GM19452 (cell line): ENCODE measurements around the gene NECTIN1.
"Not testable (repeated sequence)": the region's sequence is repeated elsewhere in the genome, so short reads cannot be mapped to it uniquely, and the experiment has no call there.

Experiments
- ATAC-seq: cut with Tn5 transposase; IDR thresholded peaks from one replicate; pipeline ENCODE4 v1.9.1; 2021; ENCODE audit not compliant: unreplicated experiment

The NECTIN1 gene

GRCh38 chr11:119622454-119623143 is 106.4 kb downstream of the NECTIN1 start:
- no peak for ATAC-seq

GRCh38 chr11:119619665-119620064 is 109.3 kb downstream of the NECTIN1 start:
- peak; percentile 45 for ATAC-seq

DNA sequence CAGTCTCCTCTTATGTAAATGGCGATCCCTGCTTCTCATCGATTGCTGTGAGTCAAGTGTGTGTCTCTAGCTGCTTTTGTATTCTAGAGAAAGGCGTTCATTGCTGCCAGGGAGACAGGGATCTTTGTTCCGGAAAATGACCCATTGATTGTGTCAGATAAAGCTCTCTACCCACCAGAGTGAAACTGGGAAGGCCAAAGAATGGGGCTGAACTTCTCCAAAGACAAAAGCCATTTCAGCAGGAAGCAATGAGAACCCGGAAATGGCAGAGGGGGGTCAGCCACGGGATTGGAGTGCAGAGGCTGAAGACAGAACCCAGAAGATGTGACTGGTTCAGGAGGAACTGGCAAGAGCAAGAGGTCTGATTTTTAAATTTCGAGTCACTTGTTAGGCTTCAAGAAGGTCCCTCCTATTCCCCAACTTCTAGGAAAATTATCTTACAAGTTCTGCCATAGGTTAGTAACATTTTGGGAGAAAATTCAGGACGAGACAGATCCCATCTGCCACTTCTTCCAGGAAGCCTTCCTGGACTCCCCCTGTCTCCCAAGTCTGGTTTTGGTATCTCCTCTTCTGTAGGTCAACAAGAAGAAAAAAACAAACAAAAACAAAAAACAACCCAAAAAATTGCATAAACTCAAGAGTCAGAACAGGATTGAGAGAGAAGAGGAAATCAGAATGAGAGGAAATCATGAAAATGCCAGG is 110.6 kb downstream of the NECTIN1 start:
- ATAC-seq, result no peak

DNA sequence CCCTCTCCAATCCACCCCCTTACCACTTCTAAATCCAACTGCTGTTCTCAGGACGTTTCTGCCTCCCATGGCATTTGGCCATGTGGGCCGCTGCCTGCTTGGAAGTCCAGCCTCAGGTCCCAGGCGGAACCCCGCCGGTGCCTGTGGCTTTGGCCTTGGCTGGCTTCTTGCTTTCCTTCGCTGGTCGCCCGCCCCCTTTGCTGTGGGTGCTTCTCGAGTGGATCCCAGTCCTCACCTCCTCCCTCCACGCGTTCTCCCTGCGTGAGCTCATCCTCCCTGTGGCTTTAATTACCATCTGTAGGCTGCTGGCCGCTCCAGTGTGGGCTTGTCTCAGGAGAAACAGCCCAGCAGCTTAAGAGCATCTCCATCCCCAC is 111.7 kb downstream of the NECTIN1 start:
- ATAC-seq, result no peak

GRCh38 chr11:119616586-119617339 is 112.2 kb downstream of the NECTIN1 start:
- ATAC-seq, result no peak

DNA sequence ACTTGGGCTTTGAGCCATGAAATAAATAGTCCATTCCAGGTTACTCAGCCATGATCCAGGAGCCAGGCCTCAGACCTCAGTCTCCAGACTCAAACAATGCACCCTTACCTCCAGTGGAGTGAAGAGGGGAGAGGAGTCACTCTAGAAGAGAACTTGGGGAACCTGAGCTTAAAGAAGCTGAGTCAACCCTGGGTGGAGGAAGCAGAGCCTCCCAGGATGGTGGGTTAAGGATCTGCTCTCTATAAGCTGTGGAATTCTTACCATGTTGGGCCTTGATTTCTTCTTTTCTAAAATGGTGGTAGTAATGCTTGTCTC is 113.2 kb downstream of the NECTIN1 start:
- no peak for ATAC-seq

DNA sequence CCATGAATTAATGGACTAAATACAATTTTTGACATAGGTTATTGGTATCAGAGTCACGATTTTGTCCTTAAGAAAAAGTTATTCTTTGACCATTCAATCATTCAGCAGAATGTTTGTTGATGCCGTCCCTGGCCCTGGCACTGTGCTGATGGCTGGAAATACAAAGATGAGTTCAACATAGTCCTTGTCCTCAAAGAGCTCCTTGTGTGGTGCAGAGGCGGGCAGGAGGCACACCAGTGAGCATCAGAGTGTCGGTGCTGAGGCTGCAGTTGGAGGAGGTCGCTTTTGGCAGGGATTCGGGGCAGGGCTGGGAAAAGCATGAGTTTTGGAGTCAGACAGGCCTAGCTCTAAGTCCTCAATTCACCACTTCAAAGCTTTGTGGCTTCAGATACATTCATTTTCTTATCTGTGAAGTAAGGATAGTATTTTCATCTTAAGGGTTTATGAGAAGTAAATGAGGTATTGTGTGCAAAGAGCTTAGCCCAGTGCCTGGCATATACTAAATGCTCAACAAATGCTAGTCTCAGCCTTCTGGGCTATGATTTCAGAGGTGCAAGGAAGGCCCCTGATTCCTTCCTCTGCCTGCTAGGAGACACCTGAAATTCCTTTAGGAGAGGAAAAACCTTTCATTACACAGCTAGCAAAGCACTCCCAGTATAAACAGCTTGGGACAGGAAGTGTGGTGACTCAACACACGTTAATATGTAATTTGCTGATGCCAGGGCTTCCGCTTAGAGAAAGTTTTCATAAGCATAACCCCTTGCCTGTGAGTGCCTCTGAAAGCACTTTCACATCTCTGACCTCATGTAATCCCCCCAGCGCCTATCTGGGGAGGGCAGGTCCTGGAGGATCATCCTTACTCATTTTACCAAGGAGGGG is 113.8 kb downstream of the NECTIN1 start:
- ATAC-seq, result peak; percentile 91

DNA sequence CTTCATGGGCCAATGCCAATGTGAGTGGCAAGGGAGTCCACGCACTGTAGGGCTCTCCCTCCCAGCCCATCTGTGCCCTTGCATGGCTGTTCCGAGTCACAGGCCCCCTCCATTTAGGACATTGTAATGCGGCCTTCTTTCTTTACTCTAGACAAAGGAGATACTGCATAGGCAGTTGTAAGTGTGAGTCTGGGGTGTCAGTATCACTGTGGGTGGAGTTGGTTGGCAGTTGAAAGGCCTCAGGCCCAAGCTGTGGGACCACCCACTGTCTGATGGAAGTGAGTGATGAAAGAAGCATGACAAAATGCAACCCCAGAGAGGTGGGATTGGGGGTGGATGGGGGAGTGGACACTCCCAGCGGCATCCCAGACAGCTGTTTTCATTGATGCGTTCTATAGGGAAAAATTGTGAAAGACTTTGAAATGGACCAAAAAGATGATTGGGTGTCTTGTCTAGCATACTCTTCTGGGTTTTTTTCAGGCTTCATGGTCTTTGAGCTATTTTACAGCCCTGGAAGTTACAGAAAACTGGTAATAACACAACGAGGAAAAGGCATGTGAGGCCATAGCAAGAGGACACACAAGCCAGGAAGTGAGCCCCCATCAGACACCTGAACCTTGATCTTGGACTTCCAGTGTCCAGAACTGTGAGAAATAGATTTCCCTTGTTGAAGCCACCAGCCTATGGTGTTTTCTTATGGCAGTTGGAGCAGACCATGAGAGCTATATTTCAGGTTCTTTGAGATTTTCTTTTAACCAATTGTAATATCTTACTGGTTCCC is 114.6 kb downstream of the NECTIN1 start:
- no peak for ATAC-seq

DNA sequence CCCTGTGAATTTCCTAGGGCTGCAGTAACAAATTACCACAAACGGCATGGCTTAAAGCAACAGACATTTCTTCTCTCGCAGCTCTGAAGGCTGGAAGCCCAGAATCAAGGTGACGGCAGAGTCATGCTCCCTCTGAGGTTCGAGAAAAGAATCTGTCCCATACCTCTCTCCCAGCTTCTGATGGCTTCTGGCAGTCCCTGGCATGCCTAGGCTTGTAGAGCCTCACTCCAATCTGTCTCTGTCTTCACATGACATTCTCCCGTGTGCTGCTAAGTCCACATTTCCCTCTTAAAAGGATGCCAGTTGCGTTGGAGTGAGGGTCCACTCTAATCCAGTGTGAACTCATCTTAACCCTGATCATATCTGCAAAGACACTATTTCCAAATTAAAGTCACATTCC is 116.2 kb downstream of the NECTIN1 start:
- no peak for ATAC-seq

- ATAC-seq, result no peak
Measured at GRCh38 chr11:119610836-119611426, 118.1 kb downstream of the NECTIN1 start.

GRCh38 chr11:119608781-119609180 is 120.2 kb downstream of the NECTIN1 start:
- ATAC-seq, result no peak

DNA sequence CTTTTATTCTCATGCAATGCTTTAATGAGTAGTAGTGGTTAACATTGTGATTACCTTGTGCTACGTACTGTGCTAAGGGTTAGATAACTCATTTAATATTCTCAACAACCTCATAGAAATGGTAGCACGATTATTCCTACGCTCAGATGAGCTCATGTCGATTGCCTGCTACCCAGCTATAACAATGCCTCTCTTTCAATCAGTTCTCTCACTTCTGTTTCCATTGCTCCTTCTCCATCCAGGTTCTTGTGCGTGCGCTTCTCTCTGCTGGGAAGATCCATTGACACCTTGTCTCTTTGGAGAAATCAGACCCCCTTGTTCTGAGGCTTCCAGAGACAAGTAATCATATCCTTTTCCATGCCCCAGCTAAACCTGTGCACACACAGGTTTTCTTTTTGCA is 120.8 kb downstream of the NECTIN1 start:
- no peak for ATAC-seq

GRCh38 chr11:119607726-119608125 is 121.3 kb downstream of the NECTIN1 start:
- no peak for ATAC-seq

DNA sequence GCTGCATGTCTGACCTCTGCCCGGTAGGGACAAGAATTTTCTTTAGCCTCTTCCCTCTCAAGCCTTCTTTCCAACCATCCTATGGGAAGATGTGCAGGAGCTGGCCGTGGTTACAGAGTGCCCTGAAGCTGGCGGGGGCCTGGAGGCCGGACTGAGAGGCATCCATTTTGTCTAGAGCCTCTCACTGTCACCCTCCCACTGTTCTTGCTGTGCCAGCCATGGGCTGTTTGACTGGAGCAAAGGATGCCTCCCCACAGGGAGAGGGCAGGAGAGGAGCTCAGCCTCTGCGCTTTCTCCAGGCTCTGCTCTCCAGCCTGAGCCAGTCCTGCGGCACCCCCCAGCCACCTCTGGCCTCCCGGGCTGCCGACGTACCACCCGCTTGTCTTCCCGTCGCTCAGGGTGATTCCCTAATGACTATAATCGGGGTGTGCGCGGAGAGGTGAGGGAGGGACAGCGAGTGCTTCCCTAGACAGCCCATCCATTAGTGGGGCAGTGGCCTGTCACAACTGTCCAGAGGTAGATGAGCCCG is 123.8 kb downstream of the NECTIN1 start:
- no peak for ATAC-seq

- ATAC-seq, result no peak
Measured at GRCh38 chr11:119602745-119603373, 126.1 kb downstream of the NECTIN1 start.

- peak; percentile 61 for ATAC-seq
Measured at GRCh38 chr11:119599864-119600541, 129.0 kb downstream of the NECTIN1 start.

GRCh38 chr11:119595941-119596340 is 133.1 kb downstream of the NECTIN1 start:
- not testable (repeated sequence) for ATAC-seq

GRCh38 chr11:119594639-119595249 is 134.3 kb downstream of the NECTIN1 start:
- no peak for ATAC-seq
